Neuron (in vitro differentiated cells): ENCODE measurements around the gene ALPP.
"Not testable (repeated sequence)": the region's sequence is repeated elsewhere in the genome, so short reads cannot be mapped to it uniquely, and the experiment has no call there.

Experiments
- H2AFZ ChIP-seq: one replicate; pipeline ENCODE4 v1.6.1; 2013; ENCODE audit warnings: low read depth, mild to moderate bottlenecking, inconsistent platforms, low read length, moderate library complexity
- H3K27me3 ChIP-seq: one replicate; pipeline ENCODE4 v1.6.1; 2013; ENCODE audit warnings: low read length; ENCODE audit not compliant: insufficient read depth
- H3K36me3 ChIP-seq: one replicate; pipeline ENCODE4 v1.6.1; 2013; ENCODE audit warnings: low read length; ENCODE audit not compliant: insufficient read depth
- H3K4me1 ChIP-seq: one replicate; pipeline ENCODE4 v1.6.1; 2013; ENCODE audit warnings: low read length; ENCODE audit not compliant: insufficient read depth
- H3K4me3 ChIP-seq: 2 replicates; pipeline ENCODE4 v1.5.1; 2013; ENCODE audit warnings: mild to moderate bottlenecking, low read length, moderate library complexity
- H3K9me3 ChIP-seq: one replicate; pipeline ENCODE4 v1.6.1; 2013; ENCODE audit warnings: low read length

Gene ALPP

GRCh38 chr2:232363064-232363783, 15.3 kb upstream of the ALPP start:
- not testable (repeated sequence) for H3K4me3 ChIP-seq, H3K27me3 ChIP-seq, H3K36me3 ChIP-seq, H2AFZ ChIP-seq, H3K4me1 ChIP-seq, H3K9me3 ChIP-seq

- no peak overlapping the region for H2AFZ ChIP-seq
- H3K4me3 ChIP-seq = no peak overlapping the region
- peaks cover 6% of the 10 kb centered on the region for H3K4me1 ChIP-seq
- H3K36me3 ChIP-seq = no peaks in the 10 kb centered on the region
- peaks cover 4% of the 10 kb centered on the region for H3K27me3 ChIP-seq
- H3K9me3 ChIP-seq = no peaks in the 10 kb centered on the region
Measured at GRCh38 chr2:232363784-232364615, 14.6 kb upstream of the ALPP start.

GRCh38 chr2:232364806-232365594, 13.6 kb upstream of the ALPP start:
- H3K4me1 ChIP-seq = peaks cover 16% of the 10 kb centered on the region
- H3K4me3 ChIP-seq, H3K36me3 ChIP-seq, H3K9me3 ChIP-seq, H2AFZ ChIP-seq, H3K27me3 ChIP-seq: not testable (repeated sequence)

GRCh38 chr2:232365621-232366321, 12.8 kb upstream of the ALPP start:
- H3K36me3 ChIP-seq = no peaks in the 10 kb centered on the region
- no peaks in the 10 kb centered on the region for H3K9me3 ChIP-seq
- H3K27me3 ChIP-seq = peaks cover 4% of the 10 kb centered on the region
- H3K4me3 ChIP-seq = no peak overlapping the region
- H3K4me1 ChIP-seq = peaks cover 16% of the 10 kb centered on the region
- no peak overlapping the region for H2AFZ ChIP-seq

GRCh38 chr2:232366461-232366860, 12.1 kb upstream of the ALPP start:
- H3K4me3 ChIP-seq, H3K27me3 ChIP-seq, H3K9me3 ChIP-seq, H2AFZ ChIP-seq, H3K36me3 ChIP-seq: not testable (repeated sequence)
- peaks cover 16% of the 10 kb centered on the region for H3K4me1 ChIP-seq

- H3K9me3 ChIP-seq = no peaks in the 10 kb centered on the region
- no peak overlapping the region for H2AFZ ChIP-seq
- no peak overlapping the region for H3K4me3 ChIP-seq
- peaks cover 16% of the 10 kb centered on the region for H3K4me1 ChIP-seq
- H3K36me3 ChIP-seq = no peaks in the 10 kb centered on the region
- peaks cover 4% of the 10 kb centered on the region for H3K27me3 ChIP-seq
Measured at GRCh38 chr2:232367016-232367415, 11.5 kb upstream of the ALPP start.

- Histone ChIP-seq H3K9me3 (no peaks in the 10 kb centered on the region), H3K27me3 (peaks cover 4% of the 10 kb centered on the region), H3K4me1 (peaks cover 16% of the 10 kb centered on the region), H3K36me3 (no peaks in the 10 kb centered on the region), H2AFZ (no peak overlapping the region), H3K4me3 (no peak overlapping the region)
Measured at GRCh38 chr2:232367591-232368233, 10.8 kb upstream of the ALPP start.

GRCh38 chr2:232368311-232368731, 10.2 kb upstream of the ALPP start:
- Histone ChIP-seq H2AFZ (no peak overlapping the region), H3K27me3 (peaks cover 4% of the 10 kb centered on the region), H3K4me3 (no peak overlapping the region)

GRCh38 chr2:232369126-232369951, 9.2 kb upstream of the ALPP start:
- Histone ChIP-seq H3K9me3 (no peaks in the 10 kb centered on the region), H3K4me3 (no peak overlapping the region), H3K27me3 (peaks cover 4% of the 10 kb centered on the region), H3K36me3 (no peaks in the 10 kb centered on the region), H3K4me1 (peaks cover 16% of the 10 kb centered on the region), H2AFZ (no peak overlapping the region)

More at GRCh38 chr2:232368311-232368731, 10.2 kb upstream of the ALPP start:
- no peaks in the 10 kb centered on the region for H3K36me3 ChIP-seq
- H3K4me1 ChIP-seq = peaks cover 16% of the 10 kb centered on the region
- H3K9me3 ChIP-seq = no peaks in the 10 kb centered on the region

GRCh38 chr2:232370007-232370406, 8.5 kb upstream of the ALPP start:
- not testable (repeated sequence) for H3K9me3 ChIP-seq, H3K4me3 ChIP-seq, H3K27me3 ChIP-seq, H3K36me3 ChIP-seq, H2AFZ ChIP-seq
- peaks cover 16% of the 10 kb centered on the region for H3K4me1 ChIP-seq

- H3K4me1 ChIP-seq = peaks cover 16% of the 10 kb centered on the region
- peaks cover 11% of the 10 kb centered on the region for H3K27me3 ChIP-seq
- no peaks in the 10 kb centered on the region for H3K36me3 ChIP-seq
- no peak overlapping the region for H2AFZ ChIP-seq
- H3K4me3 ChIP-seq = no peak overlapping the region
- no peaks in the 10 kb centered on the region for H3K9me3 ChIP-seq
Measured at GRCh38 chr2:232372231-232373208, 6.0 kb upstream of the ALPP start.
